Nephron progenitor cell (in vitro differentiated cells): ENCODE measurements around the gene LMNA.

ENCODE experiments used
- DNase-seq: peaks from one replicate; pipeline ENCODE4 v3.0.0; 2021
- H3K27ac Mint-ChIP-seq: 2 replicates; pipeline ENCODE4 v1.8.0; 2021; ENCODE audit warnings: mild to moderate bottlenecking, moderate library complexity, mixed read lengths
- H3K27me3 Mint-ChIP-seq: 2 replicates; pipeline ENCODE4 v1.8.0; 2021; ENCODE audit warnings: mild to moderate bottlenecking, low read depth, mixed read lengths; ENCODE audit not compliant: poor library complexity
- H3K36me3 Mint-ChIP-seq: 2 replicates; pipeline ENCODE4 v1.8.0; 2021; ENCODE audit warnings: low read depth, mixed read lengths
- H3K4me1 Mint-ChIP-seq: 2 replicates; pipeline ENCODE4 v1.8.0; 2021; ENCODE audit warnings: mixed read lengths
- H3K4me3 Mint-ChIP-seq: 2 replicates; pipeline ENCODE4 v1.8.0; 2021; ENCODE audit warnings: mild to moderate bottlenecking, moderate library complexity, mixed read lengths
- H3K9me3 Mint-ChIP-seq: 2 replicates; pipeline ENCODE4 v1.8.0; 2021; ENCODE audit warnings: mild to moderate bottlenecking, moderate library complexity, mixed read lengths
- TF ChIP-seq, protein P1 (sequence below): fragments of 200-600 bp; sonication (generic); IDR thresholded peaks from 2 replicates; pipeline ENCODE4 v1.5.0; 2021; ENCODE audit warnings: antibody characterized with exemption

LMNA gene

DNA sequence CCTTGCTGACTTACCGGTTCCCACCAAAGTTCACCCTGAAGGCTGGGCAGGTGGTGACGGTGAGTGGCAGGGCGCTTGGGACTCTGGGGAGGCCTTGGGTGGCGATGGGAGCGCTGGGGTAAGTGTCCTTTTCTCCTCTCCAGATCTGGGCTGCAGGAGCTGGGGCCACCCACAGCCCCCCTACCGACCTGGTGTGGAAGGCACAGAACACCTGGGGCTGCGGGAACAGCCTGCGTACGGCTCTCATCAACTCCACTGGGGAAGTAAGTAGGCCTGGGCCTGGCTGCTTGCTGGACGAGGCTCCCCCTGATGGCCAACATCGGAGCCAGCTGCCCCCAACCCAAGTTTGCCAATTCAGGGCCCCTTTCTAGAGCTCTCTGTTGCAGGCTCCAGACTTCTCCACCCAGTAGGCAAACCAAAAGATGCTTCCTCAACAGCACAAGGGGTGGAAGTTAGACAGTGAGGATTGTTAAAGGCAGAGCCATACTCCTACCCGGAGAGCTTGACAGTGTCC lies 22.5 kb downstream of the LMNA start:
- no peak for DNase-seq

DNA sequence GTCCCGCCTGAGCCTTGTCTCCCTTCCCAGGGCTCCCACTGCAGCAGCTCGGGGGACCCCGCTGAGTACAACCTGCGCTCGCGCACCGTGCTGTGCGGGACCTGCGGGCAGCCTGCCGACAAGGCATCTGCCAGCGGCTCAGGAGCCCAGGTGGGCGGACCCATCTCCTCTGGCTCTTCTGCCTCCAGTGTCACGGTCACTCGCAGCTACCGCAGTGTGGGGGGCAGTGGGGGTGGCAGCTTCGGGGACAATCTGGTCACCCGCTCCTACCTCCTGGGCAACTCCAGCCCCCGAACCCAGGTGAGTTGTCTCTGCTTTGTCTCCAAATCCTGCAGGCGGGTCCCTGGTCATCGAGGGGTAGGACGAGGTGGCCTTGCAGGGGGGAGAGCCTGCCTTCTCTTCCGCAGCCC lies 24.0 kb downstream of the LMNA start:
- DNase-seq, result no peak
- TF ChIP-seq, protein P1, sequence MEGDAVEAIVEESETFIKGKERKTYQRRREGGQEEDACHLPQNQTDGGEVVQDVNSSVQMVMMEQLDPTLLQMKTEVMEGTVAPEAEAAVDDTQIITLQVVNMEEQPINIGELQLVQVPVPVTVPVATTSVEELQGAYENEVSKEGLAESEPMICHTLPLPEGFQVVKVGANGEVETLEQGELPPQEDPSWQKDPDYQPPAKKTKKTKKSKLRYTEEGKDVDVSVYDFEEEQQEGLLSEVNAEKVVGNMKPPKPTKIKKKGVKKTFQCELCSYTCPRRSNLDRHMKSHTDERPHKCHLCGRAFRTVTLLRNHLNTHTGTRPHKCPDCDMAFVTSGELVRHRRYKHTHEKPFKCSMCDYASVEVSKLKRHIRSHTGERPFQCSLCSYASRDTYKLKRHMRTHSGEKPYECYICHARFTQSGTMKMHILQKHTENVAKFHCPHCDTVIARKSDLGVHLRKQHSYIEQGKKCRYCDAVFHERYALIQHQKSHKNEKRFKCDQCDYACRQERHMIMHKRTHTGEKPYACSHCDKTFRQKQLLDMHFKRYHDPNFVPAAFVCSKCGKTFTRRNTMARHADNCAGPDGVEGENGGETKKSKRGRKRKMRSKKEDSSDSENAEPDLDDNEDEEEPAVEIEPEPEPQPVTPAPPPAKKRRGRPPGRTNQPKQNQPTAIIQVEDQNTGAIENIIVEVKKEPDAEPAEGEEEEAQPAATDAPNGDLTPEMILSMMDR, result no peak
- Mint-ChIP-seq H3K9me3 (no peaks in the 10 kb centered on the region), H3K27me3 (peaks cover 3% of the 10 kb centered on the region), H3K4me1 (peaks cover 12% of the 10 kb centered on the region), H3K4me3 (no peak overlapping the region), H3K27ac (no peak overlapping the region), H3K36me3 (peaks cover 32% of the 10 kb centered on the region)

More for the DNA sequence above, 22.5 kb downstream of the LMNA start:
- Mint-ChIP-seq H3K27me3 (no peaks in the 10 kb centered on the region), H3K4me3 (no peak overlapping the region), H3K4me1 (peaks cover 12% of the 10 kb centered on the region), H3K9me3 (no peaks in the 10 kb centered on the region), H3K27ac (no peak overlapping the region), H3K36me3 (peaks cover 32% of the 10 kb centered on the region)
- TF ChIP-seq, protein P1, result no peak

DNA sequence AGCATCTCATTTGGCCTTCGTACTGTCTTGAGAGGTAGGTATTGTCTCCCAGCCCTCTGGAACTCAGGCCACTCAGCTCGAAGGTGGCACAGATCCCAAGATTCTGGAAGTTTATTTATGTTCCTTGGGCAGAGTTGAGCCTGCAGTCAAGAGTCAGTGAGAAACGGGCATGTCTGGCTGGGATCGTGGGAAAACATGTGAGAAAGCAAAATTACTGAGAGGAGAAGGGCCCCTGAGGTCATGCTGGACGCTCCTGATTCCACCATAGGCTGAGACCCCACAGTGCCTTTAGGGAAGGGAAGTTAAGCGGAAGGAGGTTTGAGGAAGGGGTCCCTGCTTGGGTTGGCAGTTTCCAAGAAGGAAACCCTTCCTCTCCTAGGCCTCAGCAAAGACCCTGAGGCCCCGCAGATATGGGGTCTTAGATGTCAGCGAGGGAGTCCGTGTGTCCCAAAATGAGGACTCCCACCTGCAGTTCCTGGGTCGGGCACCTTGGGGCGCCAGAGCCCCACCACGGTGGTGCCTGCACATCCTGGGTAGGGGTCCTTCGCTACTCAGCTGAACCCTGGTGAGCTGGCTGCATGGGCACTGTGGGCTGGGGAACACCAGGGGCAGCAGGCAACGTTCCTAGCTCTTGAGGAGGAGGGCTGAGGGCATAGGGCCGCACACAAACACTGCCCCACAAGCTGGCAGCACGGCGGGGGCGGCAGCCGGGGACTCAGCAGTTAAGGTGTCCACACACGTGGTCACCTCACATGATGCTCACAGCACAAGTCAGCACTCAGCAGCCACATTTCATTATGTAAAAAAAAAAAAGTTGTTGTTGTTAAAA lies 26.6 kb downstream of the LMNA start:
- H3K27me3 Mint-ChIP-seq, result peaks cover 18% of the 10 kb centered on the region
- peaks cover 21% of the 10 kb centered on the region for H3K4me1 Mint-ChIP-seq
- H3K4me3 Mint-ChIP-seq, result no peak overlapping the region
- no peak overlapping the region for H3K27ac Mint-ChIP-seq
- no peaks in the 10 kb centered on the region for H3K9me3 Mint-ChIP-seq
- peaks cover 19% of the 10 kb centered on the region for H3K36me3 Mint-ChIP-seq
- peak; percentile 87 for DNase-seq
- TF ChIP-seq, protein P1, result peak; percentile 87

DNA sequence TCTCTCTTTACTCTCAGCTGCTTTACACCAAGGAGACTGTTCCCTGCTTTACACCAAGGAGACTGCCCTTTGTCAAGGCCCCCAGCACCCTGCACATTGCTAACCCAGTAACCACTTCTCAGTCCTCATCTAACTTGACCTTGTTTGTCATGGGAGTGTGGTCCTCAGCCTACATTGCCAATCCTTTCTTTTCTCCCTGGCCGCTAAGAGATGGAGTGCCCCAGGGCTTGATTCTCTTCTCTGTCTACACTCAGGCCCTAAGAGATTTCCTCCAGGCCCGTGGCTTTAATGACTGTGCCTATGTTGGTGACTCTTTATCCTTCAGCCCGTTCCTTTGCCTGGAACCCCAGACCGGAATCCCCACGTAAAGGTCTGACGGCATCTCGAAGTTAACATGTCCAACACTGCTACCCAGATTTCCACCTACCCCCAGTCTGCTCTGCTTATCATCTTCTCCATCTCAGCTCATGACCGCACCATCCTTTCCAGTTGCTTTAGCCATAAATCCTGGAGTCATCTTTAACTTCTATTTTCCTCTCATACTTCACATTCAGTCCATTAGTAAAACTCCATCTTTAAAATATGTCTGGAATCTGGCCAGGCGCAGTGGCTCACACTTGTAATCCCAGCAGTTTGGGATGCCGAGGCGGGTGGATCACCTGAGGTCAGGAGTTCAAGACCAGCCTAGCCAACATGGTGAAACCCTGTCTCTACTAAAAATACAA lies 29.4 kb downstream of the LMNA start:
- Mint-ChIP-seq H3K4me1 (peaks cover 40% of the 10 kb centered on the region), H3K36me3 (peaks cover 3% of the 10 kb centered on the region), H3K9me3 (no peaks in the 10 kb centered on the region), H3K4me3 (no peak overlapping the region), H3K27ac (peak overlapping the region; percentile 73), H3K27me3 (peaks cover 40% of the 10 kb centered on the region)
- DNase-seq, result no peak
- TF ChIP-seq, protein P1, result no peak

DNA sequence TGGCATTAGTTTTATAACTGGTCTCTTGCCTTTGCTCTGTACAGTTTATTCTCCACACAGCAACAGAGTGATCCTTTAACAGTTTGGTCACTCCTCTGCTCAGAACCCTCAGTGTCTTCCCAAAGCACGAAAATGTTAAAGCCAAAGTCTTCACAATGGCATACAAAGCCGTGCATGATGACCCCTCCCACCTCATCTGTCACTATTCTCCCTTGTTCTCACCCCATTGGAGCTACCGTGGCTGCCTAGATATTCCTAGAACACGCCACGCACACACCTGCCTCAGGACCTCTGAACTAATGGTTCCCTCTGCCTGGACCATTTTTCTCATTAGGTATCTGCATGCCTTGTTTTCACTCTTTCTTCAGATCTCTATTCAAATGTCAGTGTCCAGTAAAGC lies 30.2 kb downstream of the LMNA start:
- H3K4me1 Mint-ChIP-seq, result peaks cover 40% of the 10 kb centered on the region
- H3K9me3 Mint-ChIP-seq, result no peaks in the 10 kb centered on the region
- H3K4me3 Mint-ChIP-seq, result no peak overlapping the region
- TF ChIP-seq, protein P1, result no peak
- DNase-seq, result no peak
- H3K36me3 Mint-ChIP-seq, result peaks cover 2% of the 10 kb centered on the region
- H3K27ac Mint-ChIP-seq, result no peak overlapping the region
- H3K27me3 Mint-ChIP-seq, result peaks cover 48% of the 10 kb centered on the region
